Endothelial cell of umbilical vein (primary cell): ENCODE measurements around the gene NUDT8. TPM values are rescaled to one million over a fixed set of nuclear protein-coding genes. Genes with fewer than 3 reads are reported as not detected.

Experiments
- BruUV-seq: library from RNA; stranded (reverse); fragments of 400-500 nt; replicated peaks from 2 replicates; lab custom pipeline; 2021; lab: Mats Ljungman, UMichigan
- CTCF ChIA-PET: fragments of 300-600, 350-600 bp; sonication (Branson Sonifier 250); formaldehyde crosslinking; loops from one replicate; lab custom pipeline; 2021; ENCODE audit warnings: antibody characterized with exemption, inconsistent platforms; lab: Charles Lee
- POLR2A ChIA-PET: fragments of 300-600, 350-600 bp; sonication (Branson Sonifier 250); formaldehyde crosslinking; loops from one replicate; lab custom pipeline; 2021; ENCODE audit warnings: antibody characterized with exemption, inconsistent platforms; lab: Charles Lee
- DNase-seq: peaks from one replicate; pipeline ENCODE4 v3.0.0-alpha.2; 2011; ENCODE audit warnings: low read depth, low spot score
- FAIRE-seq: peaks from 2 replicates; lab custom pipeline; 2011; peaks lifted over from hg19 to GRCh38; lab: Jason Lieb, UNC
- H2AFZ ChIP-seq: 2 replicates; pipeline ENCODE4 v1.6.0; 2012; ENCODE audit warnings: low read depth, low read length, control low read depth, inconsistent platforms
- H3K27ac ChIP-seq: 2 replicates; pipeline ENCODE4 v1.5.1; 2011; ENCODE audit warnings: low read depth, mild to moderate bottlenecking, control low read depth, low read length, moderate library complexity; ENCODE audit not compliant: insufficient read depth
- H3K27me3 ChIP-seq, 2 experiments: 2 replicates each; pipeline versions ENCODE4 v1.6.0 to v1.6.1; 2011; ENCODE audit warnings: low read length in 2 of 2, mixed read lengths in 1 of 2; ENCODE audit not compliant: control insufficient read depth in 2 of 2, insufficient read depth in 2 of 2
- H3K36me3 ChIP-seq, 2 experiments: 2 replicates in 1 of 2; 3 replicates in 1 of 2; pipeline ENCODE4 v1.5.1; 2011; ENCODE audit warnings: low read length in 2 of 2, mild to moderate bottlenecking in 1 of 2, moderate library complexity in 1 of 2; ENCODE audit not compliant: control insufficient read depth in 2 of 2, insufficient read depth in 2 of 2; ENCODE audit errors: extremely low read depth in 1 of 2
- H3K4me1 ChIP-seq: 3 replicates; pipeline ENCODE4 v1.5.1; 2011; ENCODE audit warnings: mild to moderate bottlenecking, low read length; ENCODE audit not compliant: control insufficient read depth, insufficient read depth; ENCODE audit errors: extremely low read depth
- H3K4me2 ChIP-seq: 2 replicates; pipeline ENCODE4 v1.6.1; 2011; ENCODE audit warnings: low read length, control low read depth, mixed read lengths; ENCODE audit not compliant: insufficient read depth
- H3K4me3 ChIP-seq, 3 experiments: fragments of 200-600 bp in 1 of 3; sonication (generic), shearing (Covaris generic) in 1 of 3; replicated peaks in 1 of 3; 2 replicates each; pipeline ENCODE4 v1.5.1; 2011 to 2016; ENCODE audit warnings: control low read depth in 3 of 3, low read length in 3 of 3, mild to moderate bottlenecking in 2 of 3, inconsistent platforms in 1 of 3, low read depth in 1 of 3, moderate library complexity in 1 of 3; ENCODE audit not compliant: insufficient read depth in 1 of 3
- H3K79me2 ChIP-seq: 2 replicates; pipeline ENCODE4 v1.6.0; 2012; ENCODE audit warnings: low read length, inconsistent platforms; ENCODE audit not compliant: control insufficient read depth, insufficient read depth
- H3K9ac ChIP-seq: replicated peaks from 2 replicates; pipeline ENCODE3; 2011; ENCODE audit warnings: low read length, control low read depth; ENCODE audit not compliant: insufficient read depth; ENCODE audit errors: extremely low read depth
- H3K9me1 ChIP-seq: replicated peaks from 3 replicates; pipeline ENCODE4 v1.6.0; 2011; ENCODE audit warnings: mild to moderate bottlenecking, low read length; ENCODE audit not compliant: control insufficient read depth, insufficient read depth; ENCODE audit errors: extremely low read depth
- H3K9me3 ChIP-seq: replicated peaks from 2 replicates; pipeline ENCODE4 v1.5.1; 2012; ENCODE audit warnings: low read length, inconsistent platforms; ENCODE audit not compliant: control insufficient read depth, insufficient read depth
- H4K20me1 ChIP-seq: replicated peaks from 2 replicates; pipeline ENCODE3; 2011; ENCODE audit warnings: mild to moderate bottlenecking, low read length; ENCODE audit not compliant: control insufficient read depth, insufficient read depth; ENCODE audit errors: extremely low read depth
- CTCF ChIP-seq, 2 donors: IDR thresholded peaks; 1 replicate in 1 of 2; 2 replicates in 1 of 2; pipeline ENCODE4 v1.5.1; 2011; ENCODE audit warnings: low read length in 2 of 2, mild to moderate bottlenecking in 2 of 2, moderate library complexity in 2 of 2, control low read depth in 1 of 2, inconsistent platforms in 1 of 2, low read depth in 1 of 2; ENCODE audit not compliant: insufficient read depth in 1 of 2; ENCODE audit errors: extremely low read depth in 1 of 2
- EZH2 ChIP-seq: IDR thresholded peaks from 2 replicates; pipeline ENCODE4 v1.6.1; 2012; ENCODE audit warnings: borderline replicate concordance, low read depth, mild to moderate bottlenecking, moderate library complexity, low read length, inconsistent platforms; ENCODE audit not compliant: severe bottlenecking
- FOS ChIP-seq: IDR thresholded peaks from 2 replicates; pipeline ENCODE4 v1.6.1; 2011; ENCODE audit warnings: mild to moderate bottlenecking, low read length, moderate library complexity, borderline replicate concordance; ENCODE audit not compliant: insufficient read depth
- GATA2 ChIP-seq: IDR thresholded peaks from 2 replicates; pipeline ENCODE4 v1.7.0; 2011; ENCODE audit warnings: low read depth, mild to moderate bottlenecking, moderate library complexity, mixed read lengths, low read length; ENCODE audit not compliant: insufficient read length, insufficient read depth
- JUN ChIP-seq: IDR thresholded peaks from 2 replicates; pipeline ENCODE4 v1.6.1; 2011; ENCODE audit warnings: borderline replicate concordance, low read depth; ENCODE audit not compliant: insufficient read length, insufficient read depth
- MAX ChIP-seq: IDR thresholded peaks from 2 replicates; pipeline ENCODE4 v1.6.1; 2011; ENCODE audit not compliant: insufficient read depth, insufficient read length
- MYC ChIP-seq: IDR thresholded peaks from one replicate; pipeline ENCODE4 v1.6.1; 2011; ENCODE audit warnings: mild to moderate bottlenecking, low read depth, low read length
- POLR2A ChIP-seq: IDR thresholded peaks from 2 replicates; pipeline ENCODE4 v1.6.1; 2012; ENCODE audit warnings: low read depth, mild to moderate bottlenecking, control low read depth, low read length
- POLR2AphosphoS5 ChIP-seq: IDR thresholded peaks from 2 replicates; pipeline ENCODE4 v1.6.1; 2012; ENCODE audit warnings: low read depth, mild to moderate bottlenecking, control low read depth, low read length, moderate library complexity; ENCODE audit not compliant: insufficient read depth
- dilution Hi-C: fragments of 300-500 bp; cut with MboI; formaldehyde crosslinking; loops from one replicate; pipeline ENCODE4 v1.15.0; 2019; ENCODE audit warnings: low sequenced_read_pairs; ENCODE audit not compliant: extremely low pct_ligation_motif_present
- intact Hi-C: fragments of 100-400 bp; cut with micrococcal nuclease; formaldehyde crosslinking; loops from one replicate; pipeline ENCODE4 v1.10.0; 2022
- polyA plus RNA-seq, 4 experiments: library from polyadenylated mRNA; depleted of rRNA in 3 of 4; stranded (reverse) in 3 of 4; unstranded in 1 of 4; fragments of >200 nt; gene quantifications; 2 replicates each; pipeline versions ENCODE4 v1.2.1 to v1.2.3, GENCODE V29; 2011 to 2012; ENCODE audit warnings: missing spikeins in 1 of 4
- total RNA-seq: library from RNA; stranded (reverse); gene quantifications from 2 replicates; pipeline ENCODE4 v1.2.3, GENCODE V29; 2021

The NUDT8 gene
- total and polyA plus RNA-seq, 2 donors (not counting 3 experiments of a cell fraction or from before 2014, with no cell fraction given) = 14.1 to 20.4 TPM

- no peak overlapping the region for H3K27ac ChIP-seq
- CTCF ChIA-PET = interaction anchor here (1.2 kb wide), 1 partner anchor 34 kb away, joined by 5 read pairs; no protein-coding TSS in a partner anchor
- BruUV-seq = no TSS peak
These were observed 23.6 kb downstream of the NUDT8 start for GRCh38 chr11:67606093-67606491.

More at GRCh38 chr11:67606093-67606491, 23.6 kb downstream of the NUDT8 start:
- Histone ChIP-seq H3K9me3 (no peaks in the 10 kb centered on the region), H3K4me3 (peak overlapping the region in 2 of 3 experiments; percentile 56 to 92), H3K9me1 (no peaks in the 10 kb centered on the region), H2AFZ (peak overlapping the region; percentile 86), H3K27me3 (peaks cover under 1 to 3% of the 10 kb centered on the region in 2 experiments), H3K36me3 (peaks cover 3 to 13% of the 10 kb centered on the region in 2 experiments), H4K20me1 (no peaks in the 10 kb centered on the region), H3K79me2 (peaks cover 11% of the 10 kb centered on the region), H3K9ac (peak overlapping the region; percentile 33), H3K4me1 (peaks cover 6% of the 10 kb centered on the region), H3K4me2 (peak overlapping the region; percentile 68)
- TF ChIP-seq MYC (no peak), POLR2A (no peak), CTCF (IDR thresholded peaks at IDR 0.05; ENCODE audit: extremely low read depth in 1 of 2, insufficient read depth in 1 of 2, low read depth in 1 of 2, low read length in 2 of 2) (no peak), EZH2 (no peak), GATA2 (no peak), POLR2AphosphoS5 (no peak), JUN (no peak), FOS (no peak), MAX (no peak)
- dilution Hi-C loops (no loop called here), intact Hi-C loops (loop anchor here (1.0 to 2.0 kb wide), 4 partner anchors 23 to 98 kb away; partner anchors contain the start of genes CDK2AP2, GSTP1 and NUDT8)
- DNase-seq (no peak), FAIRE-seq (peak; percentile 44)
- POLR2A ChIA-PET = no interaction called here
